Measurements from ENCODE around the gene RBM4B.

DNA sequence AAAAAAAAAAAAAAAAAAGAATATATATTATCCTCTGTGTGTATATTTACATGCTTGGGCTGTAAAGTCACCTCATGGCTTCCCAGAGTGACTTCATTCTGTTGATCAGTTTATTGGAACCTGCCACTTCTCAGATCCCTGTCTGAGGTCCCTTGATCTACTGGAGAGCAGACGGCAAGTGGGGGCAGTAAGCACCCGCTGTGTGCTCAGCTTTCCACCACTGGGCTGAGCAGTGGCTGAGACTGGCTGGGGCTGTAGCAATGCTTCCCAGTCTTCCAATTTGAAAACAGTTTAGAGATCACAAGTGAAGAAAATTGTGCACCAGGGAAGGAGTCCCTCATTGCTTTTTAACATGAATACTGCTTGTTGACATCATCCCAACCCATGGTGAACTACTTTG, 6.9 kb upstream of the RBM4B start:
- TF ChIP-seq EZH2 (IDR thresholded peaks at IDR 0.05), result no peak
- TF ChIP-seq, protein P1, sequence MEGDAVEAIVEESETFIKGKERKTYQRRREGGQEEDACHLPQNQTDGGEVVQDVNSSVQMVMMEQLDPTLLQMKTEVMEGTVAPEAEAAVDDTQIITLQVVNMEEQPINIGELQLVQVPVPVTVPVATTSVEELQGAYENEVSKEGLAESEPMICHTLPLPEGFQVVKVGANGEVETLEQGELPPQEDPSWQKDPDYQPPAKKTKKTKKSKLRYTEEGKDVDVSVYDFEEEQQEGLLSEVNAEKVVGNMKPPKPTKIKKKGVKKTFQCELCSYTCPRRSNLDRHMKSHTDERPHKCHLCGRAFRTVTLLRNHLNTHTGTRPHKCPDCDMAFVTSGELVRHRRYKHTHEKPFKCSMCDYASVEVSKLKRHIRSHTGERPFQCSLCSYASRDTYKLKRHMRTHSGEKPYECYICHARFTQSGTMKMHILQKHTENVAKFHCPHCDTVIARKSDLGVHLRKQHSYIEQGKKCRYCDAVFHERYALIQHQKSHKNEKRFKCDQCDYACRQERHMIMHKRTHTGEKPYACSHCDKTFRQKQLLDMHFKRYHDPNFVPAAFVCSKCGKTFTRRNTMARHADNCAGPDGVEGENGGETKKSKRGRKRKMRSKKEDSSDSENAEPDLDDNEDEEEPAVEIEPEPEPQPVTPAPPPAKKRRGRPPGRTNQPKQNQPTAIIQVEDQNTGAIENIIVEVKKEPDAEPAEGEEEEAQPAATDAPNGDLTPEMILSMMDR (IDR thresholded peaks at IDR 0.05), result no peak
- no peak for TF ChIP-seq EZH2phosphoT487 (IDR thresholded peaks at IDR 0.05)

All from neural progenitor cell (in vitro differentiated cells).